ENCODE measurements around the gene PPM1H.
"Not testable (repeated sequence)": the region's sequence is repeated elsewhere in the genome, so short reads cannot be mapped to it uniquely, and the experiment has no call there.

Gene PPM1H

DNA sequence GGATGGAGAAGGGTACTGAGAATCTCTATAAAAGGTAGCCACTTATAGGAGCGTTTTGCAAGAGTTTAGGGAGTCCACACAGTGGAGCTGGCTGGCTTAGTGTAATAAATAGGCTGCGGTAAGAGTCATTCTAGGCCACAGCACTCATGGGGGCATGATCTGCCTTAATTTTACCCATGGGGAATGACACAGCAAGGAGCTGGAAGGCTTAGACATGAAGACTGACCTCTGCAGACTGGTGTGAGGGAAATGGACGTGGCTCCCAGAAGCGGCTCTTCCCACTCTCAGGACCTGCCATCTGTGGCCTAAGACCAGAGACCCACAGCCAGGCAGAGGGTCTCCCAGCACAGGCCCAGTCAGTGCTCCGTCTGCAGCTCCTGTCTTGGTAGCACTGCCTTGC lies 173.3 kb downstream of the PPM1H start:
- no peak for DNase-seq

DNA sequence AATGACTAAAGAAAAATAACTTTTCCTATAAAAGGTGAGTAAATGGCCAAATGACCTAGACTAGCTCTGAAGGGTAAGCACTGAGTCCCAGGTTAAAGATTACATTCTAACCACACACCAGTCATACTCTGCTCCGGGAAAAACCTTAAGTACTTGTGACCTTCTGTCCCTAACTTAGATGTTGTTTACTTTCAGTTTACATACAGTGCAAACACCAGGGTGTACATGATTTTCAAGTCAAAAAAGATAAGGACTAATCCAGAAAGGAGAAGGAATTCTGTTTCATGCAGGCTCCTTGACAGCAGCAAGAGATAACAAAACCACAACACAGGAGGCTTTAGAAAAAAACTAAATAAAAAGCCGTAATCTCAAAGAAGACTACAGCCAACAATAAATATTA lies 174.2 kb downstream of the PPM1H start:
- no peak for DNase-seq

GRCh38 chr12:62760341-62760740 lies 174.6 kb downstream of the PPM1H start:
- DNase-seq, result not testable (repeated sequence)

- no peak for DNase-seq
These were observed 176.7 kb downstream of the PPM1H start for GRCh38 chr12:62758216-62758615.

GRCh38 chr12:62757048-62757447 lies 177.9 kb downstream of the PPM1H start:
- DNase-seq, result no peak

DNA sequence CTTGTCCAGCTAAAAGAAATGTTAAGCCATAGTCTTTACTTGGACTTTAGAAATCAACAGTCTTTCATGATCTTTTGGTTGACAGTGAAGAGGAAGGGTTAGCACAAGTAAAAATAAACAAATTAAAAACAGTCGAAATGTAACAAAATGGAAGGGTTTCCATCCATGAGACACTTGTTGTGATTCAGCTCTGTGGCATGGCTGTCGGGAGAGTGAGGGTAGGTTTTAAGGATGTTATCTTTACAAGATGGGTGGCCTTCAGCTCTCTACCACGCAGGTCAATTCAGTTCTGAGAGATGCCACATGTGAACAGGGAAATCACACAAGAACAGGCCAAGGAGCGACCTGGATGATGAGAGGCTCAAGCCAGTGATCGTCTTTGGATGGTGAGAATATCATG lies 180.2 kb downstream of the PPM1H start:
- no peak for DNase-seq

- DNase-seq, result no peak
These were observed 183.2 kb downstream of the PPM1H start for GRCh38 chr12:62751810-62752155.

GRCh38 chr12:62750941-62751809 lies 183.8 kb downstream of the PPM1H start:
- no peak for DNase-seq

- no peak for DNase-seq
These were observed 185.4 kb downstream of the PPM1H start for GRCh38 chr12:62749586-62749985.

GRCh38 chr12:62748941-62749468 lies 185.9 kb downstream of the PPM1H start:
- no peak for DNase-seq

DNA sequence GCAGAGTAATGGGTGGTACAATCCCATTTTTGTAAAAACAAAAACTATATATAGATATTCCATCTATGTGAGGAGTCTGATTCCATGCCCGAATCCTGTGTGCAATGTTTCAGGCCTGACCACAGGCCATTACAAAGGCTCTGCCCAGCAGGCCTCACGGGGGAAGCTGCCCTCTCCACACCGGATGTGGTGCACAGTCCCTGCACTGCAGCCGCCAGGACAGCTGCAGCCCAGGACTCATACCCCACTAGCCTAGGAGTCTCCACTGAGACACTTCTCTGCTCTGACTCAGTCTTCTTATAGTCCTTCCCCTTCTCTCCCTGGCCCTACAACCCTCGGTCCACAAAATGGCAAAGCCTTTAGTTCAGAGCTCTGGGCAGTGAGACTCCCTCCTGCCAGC lies 190.4 kb downstream of the PPM1H start:
- DNase-seq, result no peak

- DNase-seq, result no peak
These were observed 195.5 kb downstream of the PPM1H start for GRCh38 chr12:62739266-62740015.

GRCh38 chr12:62738616-62739015 lies 196.3 kb downstream of the PPM1H start:
- DNase-seq, result no peak

DNA sequence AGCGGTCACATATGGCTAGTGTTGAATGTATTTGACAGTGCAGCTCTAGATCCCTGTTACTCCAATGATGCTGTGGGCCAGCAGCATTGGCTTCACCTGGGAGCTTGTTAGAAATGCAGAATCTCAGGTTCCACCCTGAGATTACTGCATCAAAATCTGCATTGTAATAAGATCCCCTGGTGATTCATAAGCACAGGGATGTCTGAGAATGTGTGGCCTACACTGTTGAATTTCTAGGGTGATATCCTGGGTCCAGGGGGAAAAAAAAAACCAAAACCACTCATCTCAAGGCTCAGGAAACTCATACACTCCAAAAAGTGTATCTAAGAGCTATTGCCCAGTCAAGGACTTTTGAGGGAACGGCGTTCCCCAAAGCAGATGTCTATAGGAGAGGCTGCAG lies 196.8 kb downstream of the PPM1H start:
- no peak for DNase-seq

GRCh38 chr12:62737615-62738014 lies 197.3 kb downstream of the PPM1H start:
- DNase-seq, result no peak

DNA sequence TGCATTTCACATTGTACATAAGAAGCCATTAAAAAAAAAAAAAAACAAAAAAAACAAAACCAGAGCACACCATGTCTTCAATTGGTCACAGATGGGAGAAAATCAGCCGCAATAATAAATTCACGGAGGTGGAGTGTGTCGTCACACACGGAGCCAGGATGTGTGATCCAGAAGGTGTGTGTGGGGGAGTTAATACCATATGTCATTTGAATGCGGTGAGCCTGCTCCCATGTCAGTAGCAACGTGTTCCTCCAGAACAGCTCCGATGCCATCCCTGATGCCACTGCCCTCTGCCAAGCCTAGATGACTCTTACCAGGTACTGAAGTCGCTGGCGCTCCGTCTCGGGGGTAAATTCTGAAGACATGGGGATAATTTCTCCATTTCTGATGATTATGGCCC lies 197.8 kb downstream of the PPM1H start:
- DNase-seq, result no peak

- DNase-seq, result no peak
These were observed 198.4 kb downstream of the PPM1H start for GRCh38 chr12:62736596-62736995.

DNA sequence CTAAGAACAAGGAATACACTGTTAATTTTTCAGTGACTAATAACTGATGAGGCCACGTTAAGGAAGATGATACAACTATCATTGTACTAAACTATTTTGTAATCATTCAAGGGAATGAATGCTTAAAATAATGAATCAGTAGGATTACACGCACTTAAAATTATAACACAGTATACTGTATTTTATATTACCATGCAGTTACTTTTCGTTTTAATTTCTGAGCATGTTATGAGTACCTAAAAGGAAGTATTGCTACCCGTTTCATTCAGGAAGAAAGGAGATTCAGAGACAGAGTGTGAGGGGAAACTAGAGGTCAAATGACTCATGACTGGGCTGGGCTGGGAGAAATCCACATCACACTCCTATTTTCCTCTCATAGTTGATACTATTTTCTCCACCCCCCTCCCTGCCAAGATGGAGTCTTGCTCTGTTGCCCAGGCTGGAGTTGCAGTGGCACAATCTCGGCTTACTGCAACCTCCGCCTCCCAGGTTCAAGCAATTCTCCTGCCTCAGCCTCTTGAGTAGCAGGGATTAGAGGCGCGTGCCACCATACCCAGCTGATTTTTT lies 202.0 kb downstream of the PPM1H start:
- no peak for DNase-seq

- DNase-seq, result no peak
These were observed 203.7 kb downstream of the PPM1H start for GRCh38 chr12:62731055-62731820.

- DNase-seq, result no peak
These were observed 204.3 kb downstream of the PPM1H start for GRCh38 chr12:62730649-62731048.

- DNase-seq, result not testable (repeated sequence)
These were observed 205.1 kb downstream of the PPM1H start for GRCh38 chr12:62729579-62730544.

DNA sequence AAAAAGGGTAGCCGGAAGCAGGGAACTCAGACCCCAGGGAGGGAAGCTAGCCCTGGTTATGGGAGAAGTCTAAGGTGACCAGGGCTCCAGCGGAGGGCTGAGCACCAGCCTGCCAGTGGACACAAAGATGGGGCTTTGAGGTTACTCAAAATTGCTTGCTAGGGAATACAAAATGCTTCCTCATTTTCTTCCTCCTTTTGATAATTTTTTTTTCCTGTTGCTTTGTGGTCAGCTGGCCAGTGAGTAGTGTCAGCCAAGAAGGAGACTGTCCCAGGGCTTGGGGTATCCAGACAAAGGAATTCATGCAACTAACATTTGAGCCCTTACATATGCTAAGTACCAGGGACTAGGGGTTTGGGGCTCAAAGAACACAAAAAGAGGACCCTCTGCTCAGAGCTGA lies 206.2 kb downstream of the PPM1H start:
- DNase-seq, result no peak

Data from stimulated activated CD4-positive, alpha-beta T cell treated with anti-CD3 and anti-CD28 coated beads, Interleukin-12 subunit alpha, Interleukin-12 subunit beta, amount 100 ng/mL, for 4 hours (primary cell).